HL-60 (cell line): ENCODE measurements around the gene LRRC15.

ENCODE experiments used
- DNase-seq, 2 experiments: peaks; one replicate each; pipeline ENCODE4 v3.0.0-alpha.2; 2010 to 2020; ENCODE audit warnings: low read depth in 1 of 2, low spot score in 1 of 2
- H3K27ac ChIP-seq: fragments of 250-450 bp; sonication (Bioruptor Pico); replicated peaks from 2 replicates; pipeline ENCODE4 v1.5.1; 2020; ENCODE audit warnings: mild to moderate bottlenecking, moderate library complexity
- H3K27me3 ChIP-seq: fragments of 250-450 bp; sonication (Bioruptor Pico); 2 replicates; pipeline ENCODE4 v1.5.1; 2021; ENCODE audit warnings: mild to moderate bottlenecking, moderate library complexity; ENCODE audit not compliant: insufficient read depth, poor library complexity, severe bottlenecking
- H3K4me3 ChIP-seq: replicated peaks from 2 replicates; pipeline ENCODE4 v1.5.1; 2011; ENCODE audit warnings: mild to moderate bottlenecking, control low read depth, low read length; ENCODE audit not compliant: insufficient read depth
- GABPA ChIP-seq: IDR thresholded peaks from 2 replicates; pipeline ENCODE4 v1.6.1; 2012; ENCODE audit warnings: low read depth
- POLR2AphosphoS5 ChIP-seq: IDR thresholded peaks from 2 replicates; pipeline ENCODE4 v1.6.1; 2012; ENCODE audit warnings: low read depth
- SPI1 ChIP-seq: IDR thresholded peaks from 2 replicates; pipeline ENCODE4 v1.6.1; 2012; ENCODE audit warnings: low read depth, mild to moderate bottlenecking, borderline replicate concordance
- TF ChIP-seq, protein P1 (sequence below): IDR thresholded peaks from 2 replicates; pipeline ENCODE4 v1.6.1; 2012; ENCODE audit warnings: low read depth; ENCODE audit not compliant: insufficient replicate concordance
- TF ChIP-seq, protein P2 (sequence below): IDR thresholded peaks from one replicate; pipeline ENCODE4 v1.5.1; 2011; ENCODE audit warnings: low read length, control low read depth, inconsistent platforms; ENCODE audit not compliant: insufficient read depth

The LRRC15 gene

DNA sequence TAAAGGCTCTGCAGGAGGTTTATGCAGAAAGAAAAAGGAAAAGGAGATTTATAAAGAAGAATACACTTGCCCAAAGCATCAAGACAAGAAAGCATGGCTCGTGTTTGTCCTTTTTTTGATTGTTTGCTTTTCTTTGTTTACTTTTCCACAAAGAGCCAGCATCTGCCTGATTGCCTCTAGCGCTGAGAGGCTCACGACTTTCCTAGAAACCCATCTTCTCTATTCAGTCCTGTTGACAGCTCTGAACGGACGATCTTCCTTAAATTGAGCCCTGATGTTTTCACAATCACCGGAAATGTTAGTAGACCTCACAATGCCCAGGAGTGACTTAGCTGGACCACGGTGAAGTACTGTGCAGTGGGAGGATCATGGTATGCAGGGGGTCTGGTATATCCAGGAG is 17.1 kb upstream of the LRRC15 start:
- Histone ChIP-seq H3K27me3 (peaks cover 3% of the 10 kb centered on the region), H3K27ac (no peak overlapping the region), H3K4me3 (no peak overlapping the region)
- TF ChIP-seq GABPA (no peak), POLR2AphosphoS5 (no peak), SPI1 (no peak)
- TF ChIP-seq, protein P1, sequence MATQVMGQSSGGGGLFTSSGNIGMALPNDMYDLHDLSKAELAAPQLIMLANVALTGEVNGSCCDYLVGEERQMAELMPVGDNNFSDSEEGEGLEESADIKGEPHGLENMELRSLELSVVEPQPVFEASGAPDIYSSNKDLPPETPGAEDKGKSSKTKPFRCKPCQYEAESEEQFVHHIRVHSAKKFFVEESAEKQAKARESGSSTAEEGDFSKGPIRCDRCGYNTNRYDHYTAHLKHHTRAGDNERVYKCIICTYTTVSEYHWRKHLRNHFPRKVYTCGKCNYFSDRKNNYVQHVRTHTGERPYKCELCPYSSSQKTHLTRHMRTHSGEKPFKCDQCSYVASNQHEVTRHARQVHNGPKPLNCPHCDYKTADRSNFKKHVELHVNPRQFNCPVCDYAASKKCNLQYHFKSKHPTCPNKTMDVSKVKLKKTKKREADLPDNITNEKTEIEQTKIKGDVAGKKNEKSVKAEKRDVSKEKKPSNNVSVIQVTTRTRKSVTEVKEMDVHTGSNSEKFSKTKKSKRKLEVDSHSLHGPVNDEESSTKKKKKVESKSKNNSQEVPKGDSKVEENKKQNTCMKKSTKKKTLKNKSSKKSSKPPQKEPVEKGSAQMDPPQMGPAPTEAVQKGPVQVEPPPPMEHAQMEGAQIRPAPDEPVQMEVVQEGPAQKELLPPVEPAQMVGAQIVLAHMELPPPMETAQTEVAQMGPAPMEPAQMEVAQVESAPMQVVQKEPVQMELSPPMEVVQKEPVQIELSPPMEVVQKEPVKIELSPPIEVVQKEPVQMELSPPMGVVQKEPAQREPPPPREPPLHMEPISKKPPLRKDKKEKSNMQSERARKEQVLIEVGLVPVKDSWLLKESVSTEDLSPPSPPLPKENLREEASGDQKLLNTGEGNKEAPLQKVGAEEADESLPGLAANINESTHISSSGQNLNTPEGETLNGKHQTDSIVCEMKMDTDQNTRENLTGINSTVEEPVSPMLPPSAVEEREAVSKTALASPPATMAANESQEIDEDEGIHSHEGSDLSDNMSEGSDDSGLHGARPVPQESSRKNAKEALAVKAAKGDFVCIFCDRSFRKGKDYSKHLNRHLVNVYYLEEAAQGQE: no peak
- TF ChIP-seq, protein P2, sequence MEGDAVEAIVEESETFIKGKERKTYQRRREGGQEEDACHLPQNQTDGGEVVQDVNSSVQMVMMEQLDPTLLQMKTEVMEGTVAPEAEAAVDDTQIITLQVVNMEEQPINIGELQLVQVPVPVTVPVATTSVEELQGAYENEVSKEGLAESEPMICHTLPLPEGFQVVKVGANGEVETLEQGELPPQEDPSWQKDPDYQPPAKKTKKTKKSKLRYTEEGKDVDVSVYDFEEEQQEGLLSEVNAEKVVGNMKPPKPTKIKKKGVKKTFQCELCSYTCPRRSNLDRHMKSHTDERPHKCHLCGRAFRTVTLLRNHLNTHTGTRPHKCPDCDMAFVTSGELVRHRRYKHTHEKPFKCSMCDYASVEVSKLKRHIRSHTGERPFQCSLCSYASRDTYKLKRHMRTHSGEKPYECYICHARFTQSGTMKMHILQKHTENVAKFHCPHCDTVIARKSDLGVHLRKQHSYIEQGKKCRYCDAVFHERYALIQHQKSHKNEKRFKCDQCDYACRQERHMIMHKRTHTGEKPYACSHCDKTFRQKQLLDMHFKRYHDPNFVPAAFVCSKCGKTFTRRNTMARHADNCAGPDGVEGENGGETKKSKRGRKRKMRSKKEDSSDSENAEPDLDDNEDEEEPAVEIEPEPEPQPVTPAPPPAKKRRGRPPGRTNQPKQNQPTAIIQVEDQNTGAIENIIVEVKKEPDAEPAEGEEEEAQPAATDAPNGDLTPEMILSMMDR: no peak
- no peak for DNase-seq

DNA sequence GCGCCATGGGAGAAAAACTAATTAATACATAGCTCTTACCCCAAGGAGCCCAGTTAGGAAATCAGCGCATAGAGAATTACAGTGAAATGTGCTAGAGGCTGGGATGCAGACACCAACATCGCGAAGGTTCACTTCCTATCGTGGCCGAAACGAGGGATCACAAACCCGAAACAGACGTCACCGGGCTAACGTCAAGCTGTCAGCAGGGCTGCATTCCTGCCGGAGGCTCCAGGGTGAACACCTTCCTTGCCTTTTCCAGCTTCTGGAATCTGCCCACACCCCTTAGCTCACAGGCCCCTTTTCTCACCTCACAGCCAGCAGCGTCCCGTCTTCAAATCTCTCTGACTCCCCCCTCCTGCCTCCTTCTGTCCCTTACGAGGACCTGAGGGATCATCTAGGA is 16.5 kb upstream of the LRRC15 start:
- TF ChIP-seq SPI1 (no peak), POLR2AphosphoS5 (no peak), GABPA (no peak)
- TF ChIP-seq, protein P2: no peak
- TF ChIP-seq, protein P1: no peak
- DNase-seq: no peak
- Histone ChIP-seq H3K4me3 (no peak overlapping the region), H3K27me3 (peaks cover 3% of the 10 kb centered on the region), H3K27ac (no peak overlapping the region)

DNA sequence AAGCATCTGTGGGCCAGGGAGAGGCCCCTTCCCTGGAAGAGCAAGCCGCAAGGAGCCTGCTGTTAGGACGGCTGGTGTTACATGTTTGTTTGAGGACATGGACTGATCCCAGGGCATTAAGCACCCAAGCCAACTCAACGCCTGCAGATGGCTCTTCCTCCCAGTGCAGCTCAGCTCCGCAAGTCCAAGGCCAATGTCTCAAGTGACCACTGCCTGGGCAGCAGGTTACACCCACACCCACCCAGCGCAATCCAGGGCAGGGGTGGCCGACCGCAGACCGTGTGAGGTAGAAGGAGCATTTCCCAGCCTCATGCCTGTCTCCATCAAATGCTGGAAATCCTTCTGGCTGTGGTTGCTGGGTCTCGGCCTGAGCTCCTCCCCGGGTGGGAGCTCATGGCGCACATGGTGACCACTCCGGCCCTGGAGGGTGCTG is 15.0 kb upstream of the LRRC15 start:
- no peak overlapping the region for H3K4me3 ChIP-seq
- no peak for TF ChIP-seq SPI1
- TF ChIP-seq, protein P2: no peak
- TF ChIP-seq, protein P1: no peak
- TF ChIP-seq GABPA: no peak
- TF ChIP-seq POLR2AphosphoS5: no peak
- no peak overlapping the region for H3K27ac ChIP-seq
- DNase-seq: no peak
- peaks cover 6% of the 10 kb centered on the region for H3K27me3 ChIP-seq
